ENCODE results near the gene CCDC40. TPM values are rescaled to one million over a fixed set of nuclear protein-coding genes. Genes with fewer than 3 reads are reported as not detected.

The CCDC40 gene
- total and polyA plus RNA-seq, 10 of the 15 experiments (the other 5 are each of a cell fraction or from before 2014, with no cell fraction given), result 0.06 to 0.10 TPM; not detected in 8

- TF ChIP-seq IRF5 (IDR thresholded peaks at IDR 0.05; ENCODE audit: borderline replicate concordance) (no peak), MYC (IDR thresholded peaks at IDR 0.05; ENCODE audit: insufficient read depth, insufficient read length, insufficient replicate concordance, low read length, severe bottlenecking) (no peak), MEF2A (IDR thresholded peaks at IDR 0.05; ENCODE audit: insufficient read depth, low read depth, low read length) (no peak), EGR1 (IDR thresholded peaks at IDR 0.05; ENCODE audit: borderline replicate concordance in 1 of 2, low read depth in 2 of 2, low read length in 2 of 2) (no peak), RELA (IDR thresholded peaks at IDR 0.05; ENCODE audit: borderline replicate concordance, partially characterized antibody) (no peak), IKZF2 (IDR thresholded peaks at IDR 0.05) (no peak), E2F8 (IDR thresholded peaks at IDR 0.05; ENCODE audit: low read depth, partially characterized antibody) (no peak), YBX1 (IDR thresholded peaks at IDR 0.05) (no peak), NR2C2 (IDR thresholded peaks at IDR 0.05; ENCODE audit: borderline replicate concordance, control insufficient read depth, insufficient read length, low read depth) (no peak), STAT3 (IDR thresholded peaks at IDR 0.05; ENCODE audit: low read depth, low read length) (no peak)
Measured at GRCh38 chr17:79990051-79990592, 46.3 kb upstream of the CCDC40 start (continued).
